Astrocyte (in vitro differentiated cells and primary cell): ENCODE results near the gene CCZ1. TPM values are rescaled to one million over a fixed set of nuclear protein-coding genes. Genes with fewer than 3 reads are reported as not detected.
"Not testable (repeated sequence)": the region's sequence is repeated elsewhere in the genome, so short reads cannot be mapped to it uniquely, and the experiment has no call there.

ENCODE experiments used
- DNase-seq: peaks from one replicate; pipeline ENCODE4 v3.0.0-alpha.2; 2010; ENCODE audit warnings: low read depth
- FAIRE-seq: peaks from 2 replicates; lab custom pipeline; 2011; peaks lifted over from hg19 to GRCh38; lab: Jason Lieb, UNC
- H2AFZ ChIP-seq: 2 replicates; pipeline ENCODE4 v1.6.0; 2012; ENCODE audit warnings: low read depth, low read length, inconsistent platforms
- H3K27ac ChIP-seq: 2 replicates; pipeline ENCODE4 v1.5.1; 2011; ENCODE audit warnings: low read depth, low read length, inconsistent platforms
- H3K27me3 ChIP-seq: 2 replicates; pipeline ENCODE4 v1.6.0; 2011; ENCODE audit warnings: low read length, inconsistent platforms; ENCODE audit not compliant: insufficient read depth
- H3K36me3 ChIP-seq: 2 replicates; pipeline ENCODE4 v1.5.1; 2011; ENCODE audit warnings: low read length, inconsistent platforms; ENCODE audit not compliant: insufficient read depth
- H3K4me1 ChIP-seq: 2 replicates; pipeline ENCODE4 v1.5.1; 2011; ENCODE audit warnings: low read length, inconsistent platforms; ENCODE audit not compliant: insufficient read depth
- H3K4me2 ChIP-seq: 2 replicates; pipeline ENCODE4 v1.6.0; 2012; ENCODE audit warnings: low read length, inconsistent platforms
- H3K4me3 ChIP-seq: 2 replicates; pipeline ENCODE4 v1.5.1; 2011; ENCODE audit warnings: low read depth, mild to moderate bottlenecking, low read length, inconsistent platforms; ENCODE audit not compliant: insufficient read depth
- H3K79me2 ChIP-seq: 2 replicates; pipeline ENCODE4 v1.6.0; 2012; ENCODE audit warnings: mild to moderate bottlenecking, low read length, inconsistent platforms; ENCODE audit not compliant: insufficient read depth
- H3K9ac ChIP-seq: 2 replicates; pipeline ENCODE4 v1.6.0; 2012; ENCODE audit warnings: mild to moderate bottlenecking, low read length, inconsistent platforms
- H3K9me3 ChIP-seq: 2 replicates; pipeline ENCODE4 v1.5.1; 2012; ENCODE audit warnings: low read depth, mild to moderate bottlenecking, low read length, inconsistent platforms; ENCODE audit not compliant: insufficient read depth
- H4K20me1 ChIP-seq: 2 replicates; pipeline ENCODE4 v1.6.0; 2012; ENCODE audit warnings: low read length, inconsistent platforms; ENCODE audit not compliant: insufficient read depth
- H3K27ac Mint-ChIP-seq: one replicate; pipeline ENCODE4 v1.8.0; 2021; ENCODE audit warnings: mild to moderate bottlenecking, mixed read lengths; ENCODE audit not compliant: unreplicated experiment
- H3K27me3 Mint-ChIP-seq: one replicate; pipeline ENCODE4 v1.8.0; 2021; ENCODE audit warnings: low read depth, mixed read lengths; ENCODE audit not compliant: unreplicated experiment
- H3K36me3 Mint-ChIP-seq: one replicate; pipeline ENCODE4 v1.8.0; 2021; ENCODE audit warnings: low read depth, mixed read lengths; ENCODE audit not compliant: unreplicated experiment
- H3K4me1 Mint-ChIP-seq: one replicate; pipeline ENCODE4 v1.8.0; 2021; ENCODE audit warnings: low read depth, mixed read lengths; ENCODE audit not compliant: unreplicated experiment
- H3K4me3 Mint-ChIP-seq: one replicate; pipeline ENCODE4 v1.8.0; 2021; ENCODE audit warnings: mild to moderate bottlenecking, moderate library complexity, mixed read lengths; ENCODE audit not compliant: unreplicated experiment
- H3K9me3 Mint-ChIP-seq: one replicate; pipeline ENCODE4 v1.8.0; 2021; ENCODE audit warnings: mild to moderate bottlenecking, mixed read lengths; ENCODE audit not compliant: unreplicated experiment
- total RNA-seq: library from RNA; stranded (reverse); gene quantifications from 2 replicates; pipeline ENCODE4 v1.2.1, GENCODE V29; 2021

CCZ1 gene
- total RNA-seq, 1 donor from 2014 or later = 69.2 TPM

GRCh38 chr7:5970347-5970911 lies 71.9 kb downstream of the CCZ1 start, which contains the start of gene RSPH10B:
Gene RSPH10B (minus strand): TSS chr7:5970689. CDS start chr7:5967116, 3,573 bp downstream.
- H3K9me3 ChIP-seq, H2AFZ ChIP-seq, H3K4me1 Mint-ChIP-seq, H3K4me2 ChIP-seq, DNase-seq, H3K27ac ChIP-seq, H3K27me3 ChIP-seq, H3K27ac Mint-ChIP-seq, H3K36me3 Mint-ChIP-seq, H3K27me3 Mint-ChIP-seq, H4K20me1 ChIP-seq, H3K79me2 ChIP-seq, H3K4me3 Mint-ChIP-seq, H3K36me3 ChIP-seq, H3K9ac ChIP-seq, H3K4me1 ChIP-seq, H3K4me3 ChIP-seq, H3K9me3 Mint-ChIP-seq: not testable (repeated sequence)
- FAIRE-seq = peak; percentile 47

GRCh38 chr7:5973580-5973979 lies 75.0 kb downstream of the CCZ1 start:
- H3K27me3 Mint-ChIP-seq, H3K9me3 ChIP-seq, H3K9ac ChIP-seq, H2AFZ ChIP-seq, H3K4me1 Mint-ChIP-seq, FAIRE-seq, H3K4me2 ChIP-seq, H3K36me3 Mint-ChIP-seq, H3K27ac ChIP-seq, H3K4me1 ChIP-seq, DNase-seq, H3K36me3 ChIP-seq, H3K9me3 Mint-ChIP-seq, H4K20me1 ChIP-seq, H3K27me3 ChIP-seq, H3K4me3 Mint-ChIP-seq, H3K27ac Mint-ChIP-seq, H3K79me2 ChIP-seq, H3K4me3 ChIP-seq: not testable (repeated sequence)

Other genes starting within 250 kb of the CCZ1 start
- 45.1 and 46.8 TPM in 2 replicates for gene RNF216, start 117.1 kb upstream of the CCZ1 start, total RNA-seq
- not detected in 2 replicates for gene OCM, start 17.9 kb upstream of the CCZ1 start, total RNA-seq
- gene RSPH10B, start 72.0 kb downstream of the CCZ1 start, total RNA-seq = 0.12 TPM in 1 of 2 replicates, not detected in the other
- 15.3 and 17.8 TPM in 2 replicates for gene PMS2, start 110.3 kb downstream of the CCZ1 start, total RNA-seq
- gene AIMP2, start 110.5 kb downstream of the CCZ1 start, total RNA-seq = 46.9 and 48.3 TPM in 2 replicates
- 0.18 and 0.31 TPM in 2 replicates for gene ANKRD61, start 132.6 kb downstream of the CCZ1 start, total RNA-seq
- 115 and 119 TPM in 2 replicates for gene EIF2AK1, start 160.4 kb downstream of the CCZ1 start, total RNA-seq
- gene USP42, start 206.2 kb downstream of the CCZ1 start, total RNA-seq = 11.1 and 11.4 TPM in 2 replicates